KMS-11 (cell line): Measurements from ENCODE around the gene VHLL.

Source experiments
- H2AFZ ChIP-seq: fragments of 200-600 bp; sonication (generic); 2 replicates; pipeline ENCODE4 v1.6.1; 2016; ENCODE audit warnings: antibody characterized with exemption, mixed run types, low read depth
- H3K27ac ChIP-seq: fragments of 200-600 bp; sonication (generic); 2 replicates; pipeline ENCODE4 v1.6.1; 2016; ENCODE audit warnings: mild to moderate bottlenecking, mixed run types
- H3K27me3 ChIP-seq: fragments of 200-600 bp; sonication (generic); 2 replicates; pipeline ENCODE4 v1.6.1; 2017; ENCODE audit warnings: mild to moderate bottlenecking, low read depth, mixed run types, moderate library complexity; ENCODE audit not compliant: insufficient read depth
- H3K36me3 ChIP-seq: fragments of 200-600 bp; sonication (generic); 2 replicates; pipeline ENCODE4 v1.6.1; 2017; ENCODE audit warnings: mild to moderate bottlenecking, mixed run types; ENCODE audit not compliant: insufficient read depth
- H3K4me1 ChIP-seq: fragments of 200-600 bp; sonication (generic); 2 replicates; pipeline ENCODE4 v1.6.1; 2016; ENCODE audit warnings: mild to moderate bottlenecking, low read depth, mixed run types; ENCODE audit not compliant: poor library complexity, severe bottlenecking
- H3K4me2 ChIP-seq: fragments of 200-600 bp; sonication (generic); 2 replicates; pipeline ENCODE4 v1.7.0; 2016; ENCODE audit warnings: mild to moderate bottlenecking, mixed run types
- H3K4me3 ChIP-seq: fragments of 200-600 bp; sonication (generic); IDR thresholded peaks from 2 replicates; pipeline ENCODE4 v1.6.1; 2017; ENCODE audit warnings: low read depth, low read length, mixed read lengths; ENCODE audit not compliant: insufficient read depth
- H3K79me2 ChIP-seq: fragments of 200-600 bp; sonication (generic); 2 replicates; pipeline ENCODE4 v1.6.1; 2016; ENCODE audit warnings: low read depth, mixed run types; ENCODE audit not compliant: insufficient read depth
- H3K9ac ChIP-seq: fragments of 200-600 bp; sonication (generic); 2 replicates; pipeline ENCODE4 v1.6.1; 2016; ENCODE audit warnings: mild to moderate bottlenecking, mixed run types
- H4K20me1 ChIP-seq: fragments of 200-600 bp; sonication (generic); 2 replicates; pipeline ENCODE4 v1.6.1; 2016; ENCODE audit warnings: mild to moderate bottlenecking, mixed run types; ENCODE audit not compliant: insufficient read depth
- TF ChIP-seq, protein P1 (sequence below): fragments of 200-600 bp; sonication (generic); conservative IDR thresholded peaks from 2 replicates; pipeline ENCODE4 v1.6.1; 2017; ENCODE audit warnings: low read depth, mild to moderate bottlenecking, antibody characterized with exemption, low read length, moderate library complexity, mixed read lengths

The VHLL gene

DNA sequence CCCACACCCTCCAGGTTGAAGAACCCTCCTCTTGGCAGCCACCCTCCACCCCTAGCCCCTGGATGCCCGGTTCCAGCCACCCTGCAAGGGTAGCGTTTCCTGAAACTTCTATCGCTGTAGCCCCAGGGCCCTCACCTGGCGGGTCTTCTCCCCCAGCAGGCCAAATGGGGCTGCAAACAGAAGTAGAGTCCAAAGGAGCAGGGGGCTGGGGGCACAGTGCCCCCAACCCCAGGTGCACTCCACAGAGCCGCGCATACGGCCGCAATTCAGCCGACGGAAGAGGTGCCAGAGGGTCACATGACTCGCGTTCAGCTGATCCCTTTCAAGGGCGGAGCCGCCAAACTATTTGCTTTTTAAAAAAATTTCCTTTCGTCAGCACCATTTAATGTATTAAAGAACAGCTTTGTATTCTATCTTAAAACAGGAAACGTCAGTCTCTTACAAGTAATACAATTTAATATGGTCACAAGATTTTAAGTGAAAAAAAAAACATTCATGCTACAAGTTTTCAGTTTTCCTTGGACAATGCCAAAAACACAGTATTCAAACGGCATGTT is 3.6 kb downstream of the VHLL start, which contains the start of gene GLMP:
GLMP (minus strand) TSS at position 289 of the 557 bp plus-strand sequence; CDS start at position 255, 34 bp downstream.
- peak within 1 kb of the TSS; percentile 14 for H2AFZ ChIP-seq
- no peaks in the 10 kb centered on the region for H3K36me3 ChIP-seq
- no peaks in the 10 kb centered on the region for H3K79me2 ChIP-seq
- no peak within 1 kb of the TSS for H3K27ac ChIP-seq
- peak within 1 kb of the TSS; percentile 0; the same call in 1 of the 2 replicates for H3K9ac ChIP-seq
- H3K4me3 ChIP-seq, result peak within 1 kb of the TSS; percentile 75
- H3K4me2 ChIP-seq, result peak within 1 kb of the TSS; percentile 8; the same call in 1 of the 2 replicates
- peaks cover 12% of the 10 kb centered on the region for H3K4me1 ChIP-seq
- H3K27me3 ChIP-seq, result no peaks in the 10 kb centered on the region
- no peaks in the 10 kb centered on the region for H4K20me1 ChIP-seq
- TF ChIP-seq, protein P1, sequence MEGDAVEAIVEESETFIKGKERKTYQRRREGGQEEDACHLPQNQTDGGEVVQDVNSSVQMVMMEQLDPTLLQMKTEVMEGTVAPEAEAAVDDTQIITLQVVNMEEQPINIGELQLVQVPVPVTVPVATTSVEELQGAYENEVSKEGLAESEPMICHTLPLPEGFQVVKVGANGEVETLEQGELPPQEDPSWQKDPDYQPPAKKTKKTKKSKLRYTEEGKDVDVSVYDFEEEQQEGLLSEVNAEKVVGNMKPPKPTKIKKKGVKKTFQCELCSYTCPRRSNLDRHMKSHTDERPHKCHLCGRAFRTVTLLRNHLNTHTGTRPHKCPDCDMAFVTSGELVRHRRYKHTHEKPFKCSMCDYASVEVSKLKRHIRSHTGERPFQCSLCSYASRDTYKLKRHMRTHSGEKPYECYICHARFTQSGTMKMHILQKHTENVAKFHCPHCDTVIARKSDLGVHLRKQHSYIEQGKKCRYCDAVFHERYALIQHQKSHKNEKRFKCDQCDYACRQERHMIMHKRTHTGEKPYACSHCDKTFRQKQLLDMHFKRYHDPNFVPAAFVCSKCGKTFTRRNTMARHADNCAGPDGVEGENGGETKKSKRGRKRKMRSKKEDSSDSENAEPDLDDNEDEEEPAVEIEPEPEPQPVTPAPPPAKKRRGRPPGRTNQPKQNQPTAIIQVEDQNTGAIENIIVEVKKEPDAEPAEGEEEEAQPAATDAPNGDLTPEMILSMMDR, result no peak

DNA sequence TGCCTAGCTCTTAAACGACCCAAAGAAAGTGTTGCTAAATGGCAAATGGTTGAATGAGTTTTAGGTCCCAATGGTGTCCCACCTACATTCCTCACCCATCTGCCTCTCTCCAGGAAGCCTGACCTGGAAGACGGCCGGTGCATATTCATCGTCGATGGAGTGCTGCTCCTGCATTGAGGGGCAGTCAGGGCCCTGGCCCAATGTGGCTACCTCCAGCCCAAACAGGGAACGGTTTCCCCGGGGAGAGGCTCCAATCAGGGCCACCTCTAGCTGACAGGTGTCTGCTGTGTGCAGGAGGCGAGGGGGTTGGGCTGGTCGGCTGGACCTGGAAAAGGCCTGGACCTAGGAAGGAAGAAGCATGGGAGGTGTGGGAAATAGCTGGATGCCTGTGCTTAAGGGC is 5.2 kb downstream of the VHLL start:
- Histone ChIP-seq H3K4me1 (peaks cover 15% of the 10 kb centered on the region), H3K27me3 (no peaks in the 10 kb centered on the region), H3K36me3 (no peaks in the 10 kb centered on the region), H3K79me2 (no peaks in the 10 kb centered on the region), H3K4me3 (no peak overlapping the region), H3K27ac (no peak overlapping the region), H4K20me1 (no peaks in the 10 kb centered on the region), H2AFZ (no peak overlapping the region), H3K4me2 (no peak overlapping the region), H3K9ac (no peak overlapping the region)
- TF ChIP-seq, protein P1, result no peak

DNA sequence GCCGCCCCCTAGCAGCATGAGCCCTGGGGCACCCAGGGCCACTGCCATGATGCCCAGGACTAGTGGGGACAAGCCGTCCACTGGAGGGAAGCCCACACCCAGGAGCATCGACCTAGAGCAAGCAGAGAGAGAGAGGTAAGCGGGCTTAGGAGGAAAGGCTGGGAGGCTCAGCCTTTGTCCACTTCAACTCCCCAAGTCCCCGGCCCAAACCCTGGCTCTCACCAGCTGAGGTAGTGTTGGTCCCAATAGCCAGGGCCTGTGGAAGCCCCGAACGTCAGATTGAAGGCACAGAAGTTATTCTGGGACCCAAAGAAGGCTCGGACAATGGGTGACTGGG is 6.0 kb downstream of the VHLL start:
- no peak overlapping the region for H2AFZ ChIP-seq
- H3K4me2 ChIP-seq, result no peak overlapping the region
- TF ChIP-seq, protein P1, result no peak
- H3K4me1 ChIP-seq, result peaks cover 15% of the 10 kb centered on the region
- H3K79me2 ChIP-seq, result no peaks in the 10 kb centered on the region
- no peaks in the 10 kb centered on the region for H4K20me1 ChIP-seq
- H3K27me3 ChIP-seq, result no peaks in the 10 kb centered on the region
- no peak overlapping the region for H3K27ac ChIP-seq
- no peak overlapping the region for H3K4me3 ChIP-seq
- H3K36me3 ChIP-seq, result no peaks in the 10 kb centered on the region
- H3K9ac ChIP-seq, result no peak overlapping the region

DNA sequence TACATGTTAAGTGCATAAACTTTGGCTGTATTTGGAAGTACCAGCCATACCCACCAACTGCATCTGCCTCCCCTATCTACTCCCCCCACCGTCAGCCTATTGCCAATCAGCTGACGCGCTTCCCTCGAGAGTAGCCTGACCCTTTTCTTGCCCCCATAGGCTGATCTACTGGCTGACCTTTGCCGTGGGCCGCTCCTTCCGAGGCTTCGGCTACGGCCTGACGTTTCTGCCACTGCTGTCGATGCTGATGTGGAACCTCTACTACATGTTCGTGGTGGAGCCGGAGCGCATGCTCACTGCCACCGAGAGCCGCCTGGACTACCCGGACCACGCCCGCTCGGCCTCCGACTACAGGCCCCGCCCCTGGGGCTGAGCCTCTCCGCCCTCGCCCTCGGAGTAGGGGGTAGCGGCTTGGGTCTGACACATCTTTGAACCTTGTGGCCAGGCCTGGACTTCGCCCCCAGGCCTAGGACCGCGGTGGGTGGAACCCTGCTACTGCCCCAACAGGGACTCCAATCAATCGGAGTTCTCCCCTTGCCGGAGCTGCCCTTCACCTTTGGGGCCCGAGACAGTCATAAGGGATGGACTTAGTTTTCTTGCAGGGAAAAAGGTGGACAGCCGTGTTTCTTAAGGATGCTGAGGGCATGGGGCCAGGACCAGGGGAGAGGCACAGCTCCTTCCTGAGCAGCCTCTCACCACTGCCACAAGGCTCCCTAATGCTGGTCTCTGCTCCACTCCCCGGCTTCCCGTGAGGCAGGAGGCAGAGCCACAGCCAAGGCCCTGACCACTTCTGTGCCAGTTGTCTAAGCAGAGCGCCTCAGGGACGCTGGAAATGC is 7.7 kb downstream of the VHLL start:
- H3K27ac ChIP-seq, result no peak overlapping the region
- no peaks in the 10 kb centered on the region for H4K20me1 ChIP-seq
- no peaks in the 10 kb centered on the region for H3K27me3 ChIP-seq
- TF ChIP-seq, protein P1, result no peak
- peak overlapping the region; percentile 64 for H2AFZ ChIP-seq
- H3K36me3 ChIP-seq, result no peaks in the 10 kb centered on the region
- peak overlapping the region; percentile 48 for H3K4me2 ChIP-seq
- H3K79me2 ChIP-seq, result no peaks in the 10 kb centered on the region
- peaks cover 15% of the 10 kb centered on the region for H3K4me1 ChIP-seq
- H3K9ac ChIP-seq, result peak overlapping the region; percentile 11; the same call in 1 of the 2 replicates
- H3K4me3 ChIP-seq, result peak overlapping the region; percentile 94
